Measurements from ENCODE around the gene NTM. TPM values are rescaled to one million over a fixed set of nuclear protein-coding genes. Genes with fewer than 3 reads are reported as not detected.

The NTM gene
- total and polyA plus RNA-seq, 2 of the 8 experiments (the other 6 are each of a cell fraction or from before 2014, with no cell fraction given), result 13.4 to 20.0 TPM

GRCh38 chr11:132361011-132361550, 990.7 kb downstream of the NTM start:
- H3K4me1 ChIP-seq (replicated peaks in 1 of 4; ENCODE audit: control insufficient read depth in 3 of 4, insufficient read depth in 4 of 4, low read length in 3 of 4), result no peaks in the 10 kb centered on the region
- H3K36me3 ChIP-seq (ENCODE audit: control insufficient read depth in 2 of 4, insufficient read depth in 4 of 4, low read length in 3 of 4), result no peaks in the 10 kb centered on the region
- no peak overlapping the region for H2BK5ac ChIP-seq (ENCODE audit: low read depth, low read length)
- no peaks in the 10 kb centered on the region for H3K79me2 ChIP-seq (ENCODE audit: control insufficient read depth in 1 of 2, insufficient read depth in 2 of 2, low read length in 2 of 2)
- H3K14ac ChIP-seq (ENCODE audit: insufficient read length), result no peak overlapping the region
- no peak overlapping the region for H3K4me2 ChIP-seq (ENCODE audit: insufficient read depth in 1 of 2, low read depth in 2 of 2, low read length in 2 of 2)
- H2BK15ac ChIP-seq (ENCODE audit: low read length), result no peak overlapping the region
- no peaks in the 10 kb centered on the region for H4K20me1 ChIP-seq (replicated peaks in 1 of 2; ENCODE audit: control insufficient read depth in 1 of 2, insufficient read depth in 2 of 2, low read length in 2 of 2)
- H3K9ac ChIP-seq (replicated peaks in 1 of 4; ENCODE audit: extremely low read depth in 1 of 4, low read depth in 3 of 4, low read length in 3 of 4), result no peak overlapping the region
- no peaks in the 10 kb centered on the region; a peak in 1 of 7 replicates for H3K27me3 ChIP-seq (replicated peaks in 1 of 4; ENCODE audit: control insufficient read depth in 3 of 4, extremely low read depth in 1 of 4, insufficient read depth in 3 of 4, low read length in 3 of 4)
- no peak overlapping the region for H3K18ac ChIP-seq (ENCODE audit: extremely low read depth, low read length)
- ChIA-PET CTCF (ENCODE audit: partially characterized antibody) (interaction anchor here (0.6 to 1.2 kb wide), 3 partner anchors 41 to 1065 kb away, joined by 3 read pairs; no protein-coding TSS in a partner anchor), POLR2A (ENCODE audit: partially characterized antibody) (no interaction called here)
- no peak overlapping the region for H3K56ac ChIP-seq (replicated peaks; ENCODE audit: insufficient read length, low read depth, low read length)
- DNase-seq (ENCODE audit: low read depth in 1 of 2, low spot score in 2 of 2) (no peak), FAIRE-seq (no peak)
- H4K5ac ChIP-seq (ENCODE audit: insufficient read length, low read depth, low read length), result no peak overlapping the region
- no peak overlapping the region for H2BK12ac ChIP-seq (ENCODE audit: low read depth, low read length)
- no peak overlapping the region; the same call in 1 of the 2 replicates for H4K8ac ChIP-seq (ENCODE audit: extremely low read depth, insufficient read depth, low read length)
- H3K23me2 ChIP-seq (ENCODE audit: low read depth, low read length), result no peaks in the 10 kb centered on the region
- H3K4ac ChIP-seq (replicated peaks; ENCODE audit: insufficient read length, low read depth, low read length), result no peak overlapping the region
- no peak overlapping the region for H2BK20ac ChIP-seq (ENCODE audit: low read length)
- H3K27ac ChIP-seq (ENCODE audit: low read depth, low read length), result no peak overlapping the region
- H3K23ac ChIP-seq (ENCODE audit: insufficient read length), result no peak overlapping the region
- WGBS, 2 experiments (ENCODE audit: extremely low coverage in 1 of 2, insufficient coverage in 1 of 2, insufficient read length in 1 of 2, insufficient replicate concordance in 2 of 2, low coverage in 1 of 2, low lambda C conversion rate in 2 of 2, missing lambda C conversion rate in 1 of 2), result 89% methylated on average over 8 of the region's 8 CpGs; no CpG with 5 or more reads in 1 of the 2 experiments
- no peak overlapping the region for H3K4me3 ChIP-seq (ENCODE audit: extremely low read depth in 1 of 4, insufficient read depth in 2 of 4, low read depth in 3 of 4, low read length in 4 of 4)
- no peak overlapping the region for H2AK5ac ChIP-seq (ENCODE audit: low read depth, low read length)
- no peaks in the 10 kb centered on the region for H3K9me3 ChIP-seq (ENCODE audit: insufficient read depth in 2 of 2, low read depth in 1 of 2, low read length in 1 of 2)
- H2AFZ ChIP-seq (ENCODE audit: low read length), result peak overlapping the region; percentile 40; the same call in 1 of the 2 replicates
- H3K79me1 ChIP-seq (ENCODE audit: low read depth, low read length), result no peaks in the 10 kb centered on the region
- no peak overlapping the region for H2BK120ac ChIP-seq (replicated peaks; ENCODE audit: low read depth, low read length)
- no peak overlapping the region for H4K91ac ChIP-seq (replicated peaks; ENCODE audit: insufficient read length, low read length)
- TF ChIP-seq FOSL1 (IDR thresholded peaks at IDR 0.05; ENCODE audit: insufficient read depth, low read depth, low read length) (no peak), KDM4A (IDR thresholded peaks at IDR 0.05; ENCODE audit: low read depth, low read length, severe bottlenecking) (no peak), SIRT6 (IDR thresholded peaks at IDR 0.05; ENCODE audit: low read length) (no peak), TCF12 (IDR thresholded peaks at IDR 0.05; ENCODE audit: low read depth, low read length) (no peak), KDM1A (IDR thresholded peaks at IDR 0.05; ENCODE audit: borderline replicate concordance, low read length) (no peak), HDAC2 (IDR thresholded peaks at IDR 0.05; ENCODE audit: borderline replicate concordance in 1 of 2, low read depth in 2 of 2, low read length in 2 of 2) (no peak), SRF (IDR thresholded peaks at IDR 0.05; ENCODE audit: low read depth, low read length) (no peak), JUND (IDR thresholded peaks at IDR 0.05; ENCODE audit: low read length) (no peak), POU5F1 (IDR thresholded peaks at IDR 0.05; ENCODE audit: low read depth, low read length) (no peak), RAD21 (IDR thresholded peaks at IDR 0.05 in 1 of 2, conservative IDR thresholded peaks at IDR 0.05 in 1 of 2; ENCODE audit: low read depth in 2 of 2, low read length in 2 of 2) (no peak)
- TF ChIP-seq, protein P1, sequence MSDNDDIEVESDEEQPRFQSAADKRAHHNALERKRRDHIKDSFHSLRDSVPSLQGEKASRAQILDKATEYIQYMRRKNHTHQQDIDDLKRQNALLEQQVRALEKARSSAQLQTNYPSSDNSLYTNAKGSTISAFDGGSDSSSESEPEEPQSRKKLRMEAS (IDR thresholded peaks at IDR 0.05), result no peak
